GM19328 (cell line): ENCODE data around the gene CSMD2.

ENCODE experiments used
- ATAC-seq: cut with Tn5 transposase; IDR thresholded peaks from one replicate; pipeline ENCODE4 v1.9.1; 2021; ENCODE audit warnings: mild to moderate bottlenecking, moderate library complexity; ENCODE audit not compliant: unreplicated experiment

The CSMD2 gene

GRCh38 chr1:34156739-34157138 is 8.3 kb downstream of the CSMD2 start:
- no peak for ATAC-seq

GRCh38 chr1:34155860-34156259 is 9.2 kb downstream of the CSMD2 start:
- no peak for ATAC-seq

- ATAC-seq, result no peak
Observed at GRCh38 chr1:34153246-34153645, 11.8 kb downstream of the CSMD2 start.

- no peak for ATAC-seq
Observed at GRCh38 chr1:34149501-34149900, 15.5 kb downstream of the CSMD2 start.

DNA sequence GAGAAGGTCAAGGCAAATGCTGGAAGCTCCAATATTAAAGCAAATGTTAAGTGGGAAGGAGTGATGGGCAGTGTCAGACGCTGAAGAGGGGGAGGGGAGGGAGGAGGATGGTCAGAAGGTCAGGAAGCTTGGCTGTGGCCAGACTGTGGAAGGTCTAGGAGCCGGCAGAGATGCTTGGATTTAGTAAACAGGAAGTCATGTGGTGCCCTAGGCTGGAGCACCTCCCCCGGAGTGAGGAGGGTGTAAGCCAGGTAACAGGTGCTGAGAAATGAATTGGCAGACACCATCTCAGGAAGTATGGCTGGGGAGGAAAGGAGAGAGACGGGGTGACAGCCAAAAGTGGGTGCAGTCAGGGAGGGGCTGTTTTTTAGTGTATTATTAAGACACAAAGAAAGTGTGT is 17.7 kb downstream of the CSMD2 start:
- ATAC-seq, result no peak

GRCh38 chr1:34144766-34145165 is 20.3 kb downstream of the CSMD2 start:
- no peak for ATAC-seq

DNA sequence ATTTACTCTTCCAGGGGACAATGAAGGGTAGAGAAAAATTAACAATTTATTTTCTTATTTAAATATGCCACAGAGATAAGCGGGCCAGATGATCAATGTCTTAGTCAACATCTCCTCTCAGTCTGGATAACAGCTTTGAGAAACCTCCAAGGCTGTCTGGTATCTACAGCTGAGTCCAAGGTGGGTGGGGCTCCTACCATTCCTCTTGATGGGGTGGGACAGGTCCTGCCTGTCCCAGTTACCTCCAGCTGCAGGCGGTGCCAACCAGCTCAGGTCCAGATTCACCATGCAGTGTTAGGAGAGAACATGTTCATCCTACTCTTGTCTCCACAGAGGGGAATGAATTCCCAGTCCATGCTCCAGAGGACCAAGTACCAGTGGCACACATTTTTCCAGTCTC is 21.1 kb downstream of the CSMD2 start:
- ATAC-seq, result no peak

- ATAC-seq, result no peak
Observed at GRCh38 chr1:34140011-34140676, 24.9 kb downstream of the CSMD2 start.

DNA sequence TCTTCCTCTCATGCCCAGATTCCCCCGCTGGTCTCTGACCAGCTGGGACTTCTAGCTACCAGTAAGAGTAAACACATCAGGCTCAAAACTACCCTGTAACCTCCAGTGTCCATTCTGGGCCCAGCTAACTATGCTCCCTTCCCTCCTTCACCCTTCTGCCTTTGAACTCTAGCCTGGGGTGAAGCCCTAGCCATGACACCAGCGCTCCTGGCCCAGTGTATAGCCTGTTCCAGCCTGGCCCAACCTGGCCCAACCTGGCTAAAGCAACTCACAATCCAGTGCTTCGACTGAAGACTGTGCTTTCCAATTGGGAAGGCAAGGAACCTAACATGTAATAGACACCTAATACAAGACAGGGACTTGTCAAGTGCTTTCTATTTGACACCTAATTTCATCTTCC is 27.6 kb downstream of the CSMD2 start:
- ATAC-seq, result no peak

GRCh38 chr1:34132161-34132420 is 32.9 kb downstream of the CSMD2 start:
- no peak for ATAC-seq

DNA sequence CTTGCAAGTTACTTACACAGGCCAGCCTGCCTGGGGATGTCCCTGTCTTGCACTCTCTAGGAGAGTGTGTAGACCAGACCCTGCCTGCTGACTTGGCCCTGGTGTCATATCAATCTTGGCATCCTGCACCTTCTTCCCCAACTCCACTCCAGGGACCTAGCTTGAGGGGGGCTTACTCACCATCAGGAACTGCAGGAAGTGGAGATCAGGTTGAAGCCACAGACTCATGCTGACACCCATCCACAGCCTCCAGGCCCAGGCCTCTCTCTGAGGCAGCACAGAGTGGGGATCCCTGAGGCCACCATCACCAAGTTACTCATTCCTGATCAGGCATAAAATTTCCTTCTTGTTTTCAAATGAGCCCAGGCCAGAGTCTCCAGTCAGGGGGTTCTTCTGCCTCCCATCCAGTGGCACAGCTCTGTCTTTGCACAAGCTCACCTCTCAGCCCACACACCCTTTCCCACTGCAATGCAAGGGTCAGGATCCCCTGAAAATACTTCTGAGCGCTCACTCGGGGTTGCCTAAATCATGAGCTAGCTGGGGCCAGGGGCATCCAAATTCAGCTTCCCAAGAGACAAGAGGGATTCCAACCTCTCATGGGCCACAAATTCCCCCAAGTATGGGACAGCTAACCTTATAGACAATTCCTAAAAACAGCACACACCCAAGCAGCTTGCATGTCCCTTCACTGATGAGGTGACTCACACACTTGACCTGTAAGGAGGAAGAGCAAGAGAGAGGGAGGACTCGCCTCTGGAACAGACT is 33.5 kb downstream of the CSMD2 start:
- ATAC-seq, result no peak

DNA sequence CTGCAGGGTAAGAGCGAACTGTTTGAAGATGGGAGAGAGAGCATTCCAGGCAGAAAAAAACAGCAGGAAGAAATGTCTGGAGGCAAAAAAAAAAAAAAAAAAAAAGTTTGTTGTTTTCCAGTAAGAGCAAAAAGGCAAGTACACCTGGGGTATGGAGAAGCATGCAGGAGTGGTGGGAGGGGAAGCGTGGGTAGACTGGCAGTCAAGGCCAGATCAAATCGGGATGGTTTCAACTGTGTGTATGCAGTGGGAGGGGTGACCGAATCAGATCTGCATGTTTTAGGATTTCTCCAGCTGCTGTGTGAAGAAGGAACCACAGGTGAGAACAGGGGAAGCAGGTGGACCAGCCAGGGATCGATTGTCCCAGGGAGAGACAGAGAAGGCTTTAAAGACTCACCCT is 34.7 kb downstream of the CSMD2 start:
- ATAC-seq, result no peak

DNA sequence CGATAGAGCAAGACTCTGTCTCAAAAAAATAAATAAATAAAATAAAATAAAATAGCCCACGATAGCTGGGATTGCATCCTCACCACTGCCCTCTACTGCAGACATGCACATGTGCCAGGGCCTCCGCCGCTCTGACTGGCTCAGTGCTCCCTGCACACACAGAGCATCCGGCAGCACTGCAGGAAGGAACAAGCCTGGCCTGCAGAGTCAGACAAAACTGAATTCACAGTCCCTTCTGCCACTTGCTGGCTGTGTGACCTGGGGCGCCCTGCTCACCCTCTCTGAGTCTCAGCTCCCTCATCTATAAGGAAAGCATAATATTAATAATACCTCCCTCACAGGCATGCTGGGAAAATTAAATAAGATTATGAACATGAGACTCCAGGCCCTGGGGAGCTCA is 35.4 kb downstream of the CSMD2 start:
- no peak for ATAC-seq

GRCh38 chr1:34128186-34128889 is 36.7 kb downstream of the CSMD2 start:
- no peak for ATAC-seq

DNA sequence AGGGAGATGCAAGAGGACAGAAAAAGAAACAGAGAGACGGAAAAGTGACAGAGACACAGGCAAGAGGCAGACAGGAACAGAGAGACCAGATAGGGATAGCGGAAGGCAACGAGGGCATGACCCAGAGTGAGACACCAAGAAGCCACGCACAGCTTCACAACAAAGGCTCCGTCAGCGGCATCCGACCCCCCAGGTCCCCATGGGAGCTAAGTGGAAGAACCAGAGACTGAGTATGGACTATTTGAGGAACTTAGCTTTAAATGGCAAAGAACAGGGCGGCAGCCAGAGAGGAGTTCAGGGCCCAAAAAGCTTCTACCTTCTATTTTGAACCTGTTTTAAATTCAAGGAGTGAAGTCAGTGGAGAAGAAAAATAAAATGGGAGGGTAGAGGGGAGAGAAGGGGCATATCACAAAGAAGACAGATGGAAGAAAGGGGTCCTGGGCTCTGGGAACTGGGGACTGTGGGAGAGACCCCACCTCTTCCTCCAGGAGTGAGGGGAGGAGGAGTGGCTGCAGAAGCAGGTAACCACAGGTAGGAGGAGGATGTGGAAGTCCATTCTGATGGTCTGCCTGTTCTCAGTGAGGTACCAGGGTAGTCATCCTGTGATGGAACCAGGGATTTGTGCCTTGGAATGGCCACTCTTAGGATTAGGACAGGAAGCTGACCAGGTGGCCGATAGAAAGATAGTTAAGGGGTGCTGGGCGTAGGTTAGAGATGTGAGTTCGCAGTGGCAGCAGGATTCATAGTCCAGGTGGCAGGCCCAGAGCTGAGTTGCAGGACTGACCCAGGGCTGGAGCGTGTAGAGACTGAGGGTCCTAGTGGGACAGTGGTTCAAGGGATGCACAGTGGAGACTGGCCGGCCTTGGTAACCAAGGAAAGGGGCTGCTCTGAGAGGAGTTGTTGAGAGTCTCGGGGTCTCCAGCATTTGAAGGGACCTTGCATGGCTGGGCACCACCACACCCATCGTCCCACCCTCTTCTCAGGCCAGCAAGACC is 37.7 kb downstream of the CSMD2 start:
- ATAC-seq, result no peak

DNA sequence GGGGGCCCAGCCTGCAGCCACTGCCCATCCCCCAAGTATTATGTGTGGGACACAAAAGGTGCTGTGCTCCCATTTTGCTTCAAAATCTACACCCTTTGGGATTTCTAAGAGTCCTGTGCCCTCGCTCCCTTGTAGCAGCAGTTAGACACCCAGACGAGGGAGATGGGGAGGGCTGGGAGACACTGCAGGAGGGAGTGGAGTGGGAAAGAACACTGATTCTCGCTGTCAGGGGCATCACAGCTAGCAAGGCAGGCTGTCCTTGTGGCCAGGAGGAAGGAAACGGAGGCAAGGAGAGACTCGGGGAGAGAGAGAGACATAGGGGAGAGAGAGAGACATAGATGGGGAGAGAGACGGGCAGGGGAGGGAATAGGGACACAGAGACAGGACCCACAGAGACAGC is 38.5 kb downstream of the CSMD2 start:
- no peak for ATAC-seq

DNA sequence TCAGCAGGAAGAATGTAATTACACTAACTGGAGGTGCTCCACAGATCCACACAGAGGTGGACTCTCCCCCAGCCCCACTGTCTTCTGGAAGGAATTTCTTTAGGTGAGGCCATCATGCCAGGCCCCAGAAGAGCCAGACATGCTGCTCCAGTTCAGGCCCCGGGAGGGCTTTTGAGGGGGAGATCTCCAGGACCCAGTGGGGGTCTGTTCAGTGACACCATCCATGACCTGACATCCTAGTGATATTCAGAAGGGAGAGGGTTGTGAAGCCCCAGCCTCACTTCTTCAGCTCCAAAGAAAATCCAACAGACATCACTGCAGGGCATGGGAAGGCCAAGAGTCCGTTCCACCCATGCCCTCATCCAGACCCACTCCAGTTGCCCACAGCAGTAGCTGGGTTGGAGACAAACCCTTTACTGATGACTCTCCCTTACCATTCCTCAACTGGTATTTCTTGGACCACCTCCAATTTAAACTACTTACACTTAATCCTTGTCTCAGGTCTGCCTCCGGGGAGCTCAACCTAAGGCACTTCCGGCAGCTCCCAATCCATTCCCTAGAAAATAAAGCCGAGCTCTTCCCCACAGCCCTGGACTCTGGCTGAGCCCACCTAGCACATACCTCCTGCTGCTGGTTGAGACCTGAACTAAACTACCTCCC is 39.2 kb downstream of the CSMD2 start:
- no peak for ATAC-seq

GRCh38 chr1:34122080-34122932 is 42.7 kb downstream of the CSMD2 start:
- no peak for ATAC-seq

GRCh38 chr1:34115233-34115632 is 49.8 kb downstream of the CSMD2 start:
- ATAC-seq, result no peak

GRCh38 chr1:34113887-34114286 is 51.1 kb downstream of the CSMD2 start:
- no peak for ATAC-seq
